NT2/D1 (cell line): ENCODE measurements around the gene DMTF1.

ENCODE experiments used
- SUZ12 ChIP-seq: IDR thresholded peaks from 2 replicates; pipeline ENCODE4 v1.6.1; 2011; ENCODE audit not compliant: insufficient read length, insufficient read depth; ENCODE audit errors: extremely low read depth
- ZNF274 ChIP-seq: IDR thresholded peaks from 2 replicates; pipeline ENCODE4 v1.6.1; 2011; ENCODE audit warnings: mild to moderate bottlenecking, low read depth, low read length

DNA sequence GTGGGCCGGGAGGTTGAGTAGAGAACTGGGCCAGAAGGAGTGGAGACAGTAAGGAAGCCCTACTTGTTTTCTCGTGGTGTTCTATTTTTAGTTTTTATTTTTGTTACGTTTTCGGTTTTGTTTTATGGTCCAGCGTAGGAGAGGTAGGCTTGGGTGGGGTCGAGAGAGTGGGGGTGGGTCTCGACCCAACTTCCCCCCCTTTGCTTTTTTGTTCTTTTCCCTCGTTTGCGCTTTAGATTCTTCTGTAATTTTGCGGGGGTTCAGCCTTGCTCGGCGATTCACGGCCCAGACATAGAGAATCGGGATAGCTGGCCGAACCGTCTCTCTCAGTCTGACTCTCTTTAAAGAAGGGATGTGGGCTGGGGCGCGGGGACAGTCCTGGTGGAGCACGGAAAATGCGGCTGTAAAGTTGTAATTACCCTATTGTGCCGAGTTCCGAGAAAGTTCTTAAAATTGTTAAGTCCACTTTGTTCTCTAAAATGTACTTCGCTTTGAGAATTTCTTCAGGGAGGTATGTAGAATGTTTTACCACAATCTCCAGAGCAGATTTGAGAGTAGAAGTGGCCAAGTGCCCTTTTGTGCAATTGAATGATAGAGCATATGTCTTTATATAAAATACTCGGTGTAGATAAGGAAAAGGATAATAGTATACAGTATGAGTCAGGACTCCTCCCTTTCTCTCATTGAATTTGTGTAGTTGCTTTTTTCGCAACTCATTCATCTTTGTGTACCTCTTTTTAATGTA is 816 bp downstream of the DMTF1 start:
- TF ChIP-seq ZNF274, result no peak
- no peak for TF ChIP-seq SUZ12
